GM12878 (cell line): ENCODE data around the gene CHMP6. TPM values are rescaled to one million over a fixed set of nuclear protein-coding genes. Genes with fewer than 3 reads are reported as not detected.

ENCODE experiments used
- ATAC-seq: fragments of 200-7000 bp; cut with Tn5 transposase; 3 replicates; pipeline ENCODE4 v1.9.1; 2020; ENCODE audit warnings: mild to moderate bottlenecking, moderate library complexity
- BruUV-seq: library from RNA; stranded (reverse); fragments of 400-500 nt; replicated peaks from 2 replicates; lab custom pipeline; 2021; lab: Mats Ljungman, UMichigan
- CTCF ChIA-PET: fragments of 300-600 bp; sonication (Branson Sonifier 250); formaldehyde crosslinking; extraction: SDS; loops from one replicate; lab custom pipeline; 2021; ENCODE audit warnings: inconsistent platforms; lab: Yijun Ruan, JAX
- POLR2A ChIA-PET: fragments of 350-600 bp; formaldehyde crosslinking; extraction: SDS; loops from one replicate; lab custom pipeline; 2021; ENCODE audit warnings: inconsistent platforms; lab: Charles Lee
- RAD21 ChIA-PET: fragments of 300-600 bp; sonication (Branson Sonifier 250); formaldehyde crosslinking; loops from one replicate; lab custom pipeline; 2023; ENCODE audit warnings: antibody characterized with exemption; ENCODE audit not compliant: unreplicated experiment; lab: Charles Lee
- SMC1A ChIA-PET: fragments of 300-600 bp; sonication (Branson Sonifier 250); formaldehyde crosslinking; loops from one replicate; lab custom pipeline; 2023; ENCODE audit not compliant: unreplicated experiment, uncharacterized antibody; lab: Charles Lee
- DNase-seq: peaks from one replicate; pipeline ENCODE4 v3.0.0-alpha.2; 2011; ENCODE audit warnings: low read depth, low spot score
- FAIRE-seq: peaks from 3 replicates; lab custom pipeline; 2011; peaks lifted over from hg19 to GRCh38; lab: Jason Lieb, UNC
- H2AFZ ChIP-seq: 2 replicates; pipeline ENCODE4 v1.6.0; 2011; ENCODE audit warnings: low read depth, low read length, control low read depth; ENCODE audit not compliant: control insufficient read depth
- H3K27ac ChIP-seq: 2 replicates; pipeline ENCODE4 v1.5.1; 2011; ENCODE audit warnings: control low read depth; ENCODE audit not compliant: control insufficient read depth, insufficient read depth
- H3K27me3 ChIP-seq, 2 experiments: replicated peaks in 1 of 2; 2 replicates each; pipeline versions ENCODE4 v1.6.0 to v1.6.1; 2011; ENCODE audit warnings: low read length in 1 of 2; ENCODE audit not compliant: control insufficient read depth in 2 of 2, insufficient read depth in 2 of 2
- H3K36me3 ChIP-seq, 2 experiments: 2 replicates each; pipeline ENCODE4 v1.5.1; 2011; ENCODE audit warnings: low read length in 1 of 2; ENCODE audit not compliant: control insufficient read depth in 2 of 2, insufficient read depth in 2 of 2
- H3K4me1 ChIP-seq: 2 replicates; pipeline ENCODE4 v1.6.1; 2011; ENCODE audit warnings: mild to moderate bottlenecking, low read length, moderate library complexity, mixed read lengths; ENCODE audit not compliant: control insufficient read depth, insufficient read depth
- H3K4me2 ChIP-seq: 2 replicates; pipeline ENCODE4 v1.6.0; 2011; ENCODE audit warnings: control low read depth; ENCODE audit not compliant: control insufficient read depth, insufficient read depth
- H3K4me3 ChIP-seq: fragments of 200-600 bp; sonication (generic); 2 replicates; pipeline ENCODE4 v1.5.1; 2016
- H3K79me2 ChIP-seq: 2 replicates; pipeline ENCODE4 v1.6.0; 2011; ENCODE audit warnings: low read length; ENCODE audit not compliant: control insufficient read depth, insufficient read depth
- H3K9ac ChIP-seq: 2 replicates; pipeline ENCODE4 v1.8.0; 2011; ENCODE audit warnings: low read length, control low read depth, mixed read lengths; ENCODE audit not compliant: control insufficient read depth, insufficient read depth
- H3K9me3 ChIP-seq: replicated peaks from 3 replicates; pipeline ENCODE4 v1.5.1; 2011; ENCODE audit warnings: mild to moderate bottlenecking, low read length; ENCODE audit not compliant: control insufficient read depth, insufficient read depth
- H4K20me1 ChIP-seq: 2 replicates; pipeline ENCODE4 v1.6.0; 2011; ENCODE audit not compliant: control insufficient read depth, insufficient read depth
- BCLAF1 ChIP-seq: fragments of 450-650 bp; IDR thresholded peaks from 2 replicates; pipeline ENCODE4 v1.6.1; 2017; ENCODE audit warnings: antibody characterized with exemption, mild to moderate bottlenecking, moderate library complexity
- EED ChIP-seq: sonication (generic); IDR thresholded peaks from 2 replicates; pipeline ENCODE4 v1.6.1; 2016; ENCODE audit warnings: antibody characterized with exemption, low read depth
- ETV6 ChIP-seq, 2 experiments: fragments of 450-650 bp in 1 of 2; IDR thresholded peaks in 1 of 2; conservative IDR thresholded peaks in 1 of 2; 2 replicates each; pipeline ENCODE4 v1.6.1; 2014; ENCODE audit warnings: antibody characterized with exemption in 1 of 2, borderline replicate concordance in 1 of 2, low read depth in 1 of 2, mild to moderate bottlenecking in 1 of 2, moderate library complexity in 1 of 2
- EZH2 ChIP-seq: IDR thresholded peaks from 2 replicates; pipeline ENCODE4 v1.6.1; 2012; ENCODE audit warnings: low read depth, mild to moderate bottlenecking, control low read depth, inconsistent platforms, low read length, borderline replicate concordance; ENCODE audit not compliant: control insufficient read depth
- MEF2A ChIP-seq: IDR thresholded peaks from 2 replicates; pipeline ENCODE4 v1.6.1; 2011; ENCODE audit warnings: low read depth, mild to moderate bottlenecking, low read length, moderate library complexity; ENCODE audit not compliant: insufficient read depth
- NBN ChIP-seq: fragments of 450-650 bp; IDR thresholded peaks from 2 replicates; pipeline ENCODE4 v1.6.1; 2016
- RAD51 ChIP-seq: fragments of 450-650 bp; IDR thresholded peaks from 2 replicates; pipeline ENCODE4 v1.6.1; 2016; ENCODE audit warnings: moderate library complexity, mild to moderate bottlenecking, inconsistent platforms
- RB1 ChIP-seq: fragments of 450-650 bp; formaldehyde crosslinking; IDR thresholded peaks from 2 replicates; pipeline ENCODE4 v1.6.1; 2017; ENCODE audit warnings: mild to moderate bottlenecking, borderline replicate concordance
- TCF7 ChIP-seq: IDR thresholded peaks from 2 replicates; pipeline ENCODE4 v1.6.1; 2014; ENCODE audit warnings: antibody characterized with exemption, borderline replicate concordance
- YBX1 ChIP-seq: fragments of 450-650 bp; IDR thresholded peaks from 2 replicates; pipeline ENCODE4 v1.6.1; 2016; ENCODE audit warnings: antibody characterized with exemption
- ZNF592 ChIP-seq: fragments of 450-650 bp; IDR thresholded peaks from 2 replicates; pipeline ENCODE4 v1.6.1; 2017; ENCODE audit warnings: mild to moderate bottlenecking, moderate library complexity
- WGBS: methylation state at CpG from one replicate; pipeline ENCODE4 v1.1.6; 2016; ENCODE audit warnings: low lambda C conversion rate; ENCODE audit not compliant: insufficient replicate concordance, insufficient coverage; ENCODE audit errors: missing lambda C conversion rate; 5-methylcytosine and 5-hydroxymethylcytosine counted together
- in situ Hi-C: fragments of 300-500 bp; cut with MboI; formaldehyde crosslinking; loops from 9 replicates; pipeline ENCODE4 v1.14.3; 2018; ENCODE audit warnings: mixed read lengths
- intact Hi-C: fragments of 100-400 bp; cut with micrococcal nuclease; formaldehyde crosslinking; loops from one replicate; pipeline ENCODE4 v1.14.2; 2022; ENCODE audit not compliant: unreplicated experiment
- polyA plus RNA-seq, 11 experiments: library from polyadenylated mRNA; depleted of rRNA in 4 of 11; unstranded in 6 of 11; stranded (reverse) in 5 of 11; fragments of >200 nt; fragmentation: Nextera tagmentation in 4 of 11; fragmentation: Illumina TruSeq in 1 of 11; extraction: Ambion mirVana in 4 of 11; extraction: Trizol in 1 of 11; gene quantifications; 1 replicate in 1 of 11; 2 replicates in 10 of 11; pipeline versions ENCODE4 v1.2.1 to v1.2.3, GENCODE V29; 2011 to 2016; ENCODE audit warnings: inconsistent platforms in 2 of 11, missing spikeins in 2 of 11, low read depth in 1 of 11
- total RNA-seq, 4 experiments: library from RNA; depleted of rRNA in 3 of 4; stranded (reverse); fragments of >200 nt in 3 of 4; fragmentation: Illumina TruSeq in 1 of 4; extraction: Trizol in 1 of 4; gene quantifications; 2 replicates each; pipeline versions ENCODE4 v1.2.1 to v1.2.3, GENCODE V29; 2013 to 2021
- TF ChIP-seq, protein P1 (sequence below): IDR thresholded peaks from 2 replicates; pipeline ENCODE4 v1.6.1; 2012; ENCODE audit warnings: low read length, inconsistent platforms

Gene CHMP6
- total and polyA plus RNA-seq, 10 of the 15 experiments (the other 5 are each of a cell fraction or from before 2014, with no cell fraction given), result 0.21 to 37.9 (median 14.7) TPM

GRCh38 chr17:81029859-81030258, 38.2 kb downstream of the CHMP6 start:
- Histone ChIP-seq H3K4me1 (no peaks in the 10 kb centered on the region), H3K27ac (no peak overlapping the region), H3K27me3 (peaks cover 2 to 8% of the 10 kb centered on the region in 2 experiments; a peak in 2 of 4 replicates), H3K9ac (no peak overlapping the region), H3K9me3 (no peaks in the 10 kb centered on the region; the same call in 2 of the 3 replicates), H2AFZ (no peak overlapping the region), H3K4me3 (no peak overlapping the region), H3K36me3 (no peaks in the 10 kb centered on the region), H3K4me2 (no peak overlapping the region), H3K79me2 (no peaks in the 10 kb centered on the region), H4K20me1 (no peaks in the 10 kb centered on the region)
- no peak for DNase-seq
- SMC1A ChIA-PET, result no interaction called here
- CTCF ChIA-PET, result no interaction called here
- WGBS, result 53% methylated on average over 11 of the region's 11 CpGs
- in situ Hi-C loops, result loop anchor here (10.0 kb wide), 1 partner anchor 65 kb away; no protein-coding TSS in a partner anchor
- FAIRE-seq, result no peak
- intact Hi-C loops, result no loop called here
- RAD21 ChIA-PET, result no interaction called here
- POLR2A ChIA-PET, result no interaction called here
- no peak for TF ChIP-seq EZH2
- no peak for TF ChIP-seq EED
- TF ChIP-seq, protein P1, sequence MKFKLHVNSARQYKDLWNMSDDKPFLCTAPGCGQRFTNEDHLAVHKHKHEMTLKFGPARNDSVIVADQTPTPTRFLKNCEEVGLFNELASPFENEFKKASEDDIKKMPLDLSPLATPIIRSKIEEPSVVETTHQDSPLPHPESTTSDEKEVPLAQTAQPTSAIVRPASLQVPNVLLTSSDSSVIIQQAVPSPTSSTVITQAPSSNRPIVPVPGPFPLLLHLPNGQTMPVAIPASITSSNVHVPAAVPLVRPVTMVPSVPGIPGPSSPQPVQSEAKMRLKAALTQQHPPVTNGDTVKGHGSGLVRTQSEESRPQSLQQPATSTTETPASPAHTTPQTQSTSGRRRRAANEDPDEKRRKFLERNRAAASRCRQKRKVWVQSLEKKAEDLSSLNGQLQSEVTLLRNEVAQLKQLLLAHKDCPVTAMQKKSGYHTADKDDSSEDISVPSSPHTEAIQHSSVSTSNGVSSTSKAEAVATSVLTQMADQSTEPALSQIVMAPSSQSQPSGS, result no peak
- no peak for TF ChIP-seq RAD51
- TF ChIP-seq TCF7, result no peak
- TF ChIP-seq RB1, result no peak
- no peak for TF ChIP-seq BCLAF1
- no peak for TF ChIP-seq NBN
- no peak for TF ChIP-seq YBX1
- TF ChIP-seq MEF2A, result no peak
- TF ChIP-seq ZNF592, result no peak
- TF ChIP-seq ETV6 (conservative IDR thresholded peaks at IDR 0.05 in 1 of 2, IDR thresholded peaks at IDR 0.05 in 1 of 2; ENCODE audit: borderline replicate concordance in 1 of 2, low read depth in 1 of 2), result no peak
- no TSS peak for BruUV-seq
- no peak for ATAC-seq
